Stimulated activated naive CD4-positive, alpha-beta T cell (primary cell): ENCODE results near the gene NHLRC4.
"Not testable (repeated sequence)": the region's sequence is repeated elsewhere in the genome, so short reads cannot be mapped to it uniquely, and the experiment has no call there.

Source experiments
- DNase-seq, 6 experiments: peaks; one replicate each; lab custom pipeline; 2025; lab: John Stamatoyannopoulos, UW

NHLRC4 gene

GRCh38 chr16:597655-598054 is 30.9 kb downstream of the NHLRC4 start:
- not testable (repeated sequence) for DNase-seq

DNA sequence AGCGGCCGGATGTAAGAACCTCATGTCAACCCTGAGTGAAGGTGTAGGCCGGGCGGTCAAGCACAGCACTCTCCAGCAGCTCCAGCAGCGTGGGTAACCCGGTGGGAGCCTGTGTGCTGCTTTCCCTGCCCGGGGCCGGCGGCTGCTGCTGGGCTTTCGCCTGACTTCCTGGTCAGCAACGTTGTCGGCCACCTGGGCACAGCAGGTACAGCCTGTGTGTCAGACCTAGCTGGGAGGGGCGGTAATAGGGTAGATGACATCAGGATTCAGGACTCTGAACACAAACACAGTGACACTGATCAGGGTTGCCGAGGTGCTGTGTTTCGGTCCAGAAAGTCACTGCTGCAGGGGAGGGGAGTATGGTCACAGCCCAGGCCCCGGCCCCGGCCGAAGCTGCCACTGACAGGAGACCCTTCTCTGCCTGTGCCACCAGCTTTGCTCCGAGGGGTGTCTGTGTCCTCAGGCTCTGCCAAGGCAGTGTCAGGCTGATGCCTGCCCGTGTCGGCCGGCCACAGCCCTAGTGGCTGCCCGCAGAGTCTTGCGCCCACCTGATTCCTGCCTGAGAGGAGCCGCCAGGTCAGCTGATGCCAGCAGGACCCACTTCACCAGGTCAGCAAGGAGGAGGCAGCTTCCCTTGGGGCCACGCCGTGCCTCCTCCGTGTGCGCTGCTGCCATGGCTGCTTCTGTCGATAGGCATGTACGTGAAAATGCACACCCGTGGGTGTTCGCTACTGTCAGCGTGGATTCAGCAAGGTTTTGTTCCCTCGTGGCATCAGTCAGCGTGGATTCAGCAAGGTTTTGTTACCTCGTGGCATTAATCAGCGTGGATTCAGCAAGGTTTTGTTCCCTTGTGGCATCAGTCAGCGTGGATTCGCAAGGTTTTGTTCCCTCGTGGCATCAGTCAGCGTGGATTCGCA is 32.3 kb downstream of the NHLRC4 start:
- DNase-seq: no peak

GRCh38 chr16:600781-601180 is 34.0 kb downstream of the NHLRC4 start:
- DNase-seq: no peak

DNA sequence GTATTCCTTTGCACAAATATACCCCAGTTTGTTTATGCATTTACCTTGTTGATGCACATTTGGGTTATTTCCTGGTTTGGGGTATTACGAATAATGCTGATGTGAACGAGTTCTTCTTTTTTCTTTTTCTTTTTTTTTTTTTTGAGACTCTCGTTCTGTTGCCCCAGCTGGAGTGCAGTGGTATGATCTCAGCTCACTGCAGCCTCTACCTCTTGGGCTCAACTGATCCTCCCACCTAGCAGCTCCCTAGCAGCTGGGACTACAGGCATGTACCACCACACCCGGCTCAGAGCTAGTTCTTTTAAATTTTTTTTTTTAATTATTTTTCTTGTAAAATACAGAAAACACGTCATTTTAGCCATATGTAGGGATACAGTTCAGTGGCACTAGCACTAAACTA is 37.1 kb downstream of the NHLRC4 start:
- no peak for DNase-seq

DNA sequence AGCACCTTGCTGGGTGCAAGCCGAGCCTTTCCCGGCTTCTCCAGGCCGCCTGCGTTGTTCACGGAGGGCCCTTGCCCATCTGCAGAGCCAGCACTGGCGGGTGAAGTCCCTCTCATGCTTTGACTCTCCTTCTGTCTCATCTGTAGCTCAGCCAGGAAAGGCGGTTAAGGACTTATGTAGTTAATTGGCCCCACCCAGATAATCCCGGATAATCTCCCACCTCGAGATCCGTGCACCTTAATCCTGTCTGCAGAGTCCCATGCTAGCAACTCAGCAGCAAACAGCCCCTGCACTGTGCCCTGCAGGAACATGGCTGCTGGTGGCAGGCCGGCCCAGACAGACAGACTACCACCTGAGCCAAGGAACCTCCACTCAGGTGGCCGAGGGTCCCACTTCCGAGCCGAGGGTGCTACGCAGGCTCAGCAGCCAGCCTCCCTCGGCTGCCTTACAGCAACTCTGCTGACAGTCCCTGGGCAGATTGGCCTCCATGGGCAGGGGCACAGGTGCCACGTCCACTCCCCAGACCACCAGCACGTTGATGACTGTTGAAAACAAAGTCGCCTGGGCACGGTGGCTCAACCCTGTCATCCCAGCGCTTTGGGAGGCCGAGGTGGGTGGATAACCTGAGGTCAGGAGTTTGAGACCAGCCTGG is 40.0 kb downstream of the NHLRC4 start:
- DNase-seq: no peak

DNA sequence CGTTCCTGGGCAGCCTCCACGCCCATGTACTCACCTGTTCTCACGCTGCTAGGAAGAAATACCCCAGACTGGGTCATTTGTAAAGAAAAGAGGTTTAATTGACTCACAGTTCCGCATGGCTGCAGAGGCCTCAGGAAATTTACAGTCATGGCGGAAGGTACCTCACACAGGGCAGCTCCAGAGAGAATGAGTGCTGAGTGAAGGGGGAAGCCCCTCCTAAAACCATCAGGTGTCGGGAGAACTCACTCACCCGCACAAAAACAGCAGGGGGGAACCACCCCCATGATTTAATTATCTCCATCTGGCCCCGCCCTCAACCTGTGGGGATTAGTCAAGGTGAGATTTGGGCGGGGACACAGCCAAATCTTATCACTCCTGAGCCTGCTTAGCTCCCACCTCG is 41.2 kb downstream of the NHLRC4 start:
- no peak for DNase-seq

GRCh38 chr16:609316-609715 is 42.5 kb downstream of the NHLRC4 start:
- DNase-seq: no peak

GRCh38 chr16:609984-610383 is 43.2 kb downstream of the NHLRC4 start:
- no peak for DNase-seq

GRCh38 chr16:610513-611381 is 43.9 kb downstream of the NHLRC4 start:
- peak in 5 of 6 experiments; percentile 35 to 54 (median 38) for DNase-seq

GRCh38 chr16:615122-615521 is 48.3 kb downstream of the NHLRC4 start:
- no peak for DNase-seq

DNA sequence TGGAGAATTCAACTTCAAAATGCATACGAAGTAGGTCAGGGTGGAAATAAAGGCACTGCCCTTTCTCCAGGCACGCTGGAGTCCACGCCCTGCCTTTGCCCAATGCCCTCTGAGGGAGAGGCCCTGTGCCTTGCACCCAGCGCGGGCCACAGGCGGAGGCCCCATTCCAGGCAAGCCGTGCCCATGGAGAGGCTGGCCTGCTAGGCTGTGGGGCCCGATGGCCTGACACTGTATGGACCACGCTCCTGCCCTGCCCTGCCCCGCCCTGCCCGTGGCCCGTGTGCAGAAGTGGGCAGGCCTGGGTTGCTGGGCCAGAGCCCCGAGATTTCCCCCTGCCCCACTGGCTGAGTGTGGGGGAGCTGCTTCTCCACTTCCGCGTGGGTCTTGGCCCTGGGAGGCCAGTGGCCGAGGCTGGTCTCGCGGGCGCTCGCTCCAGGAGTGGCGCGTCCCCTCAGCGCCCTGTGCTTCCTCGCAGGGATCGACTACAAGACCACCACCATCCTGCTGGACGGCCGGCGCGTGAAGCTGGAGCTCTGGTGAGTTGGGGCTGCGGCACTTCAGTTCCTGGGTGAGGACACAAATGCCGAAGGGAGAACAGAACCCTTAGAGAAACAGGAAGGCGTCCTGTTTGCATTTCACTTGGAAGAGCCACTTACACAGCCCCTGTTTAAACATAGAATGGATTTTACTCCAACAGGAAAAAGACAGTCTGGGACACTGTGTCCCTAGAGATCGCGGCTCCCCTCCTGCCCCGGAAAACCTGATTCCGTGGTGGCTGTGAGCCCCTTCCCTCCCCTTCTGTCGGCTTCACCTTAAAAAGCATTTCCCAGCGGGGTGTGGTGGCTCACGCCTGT is 50.2 kb downstream of the NHLRC4 start:
- no peak for DNase-seq

DNA sequence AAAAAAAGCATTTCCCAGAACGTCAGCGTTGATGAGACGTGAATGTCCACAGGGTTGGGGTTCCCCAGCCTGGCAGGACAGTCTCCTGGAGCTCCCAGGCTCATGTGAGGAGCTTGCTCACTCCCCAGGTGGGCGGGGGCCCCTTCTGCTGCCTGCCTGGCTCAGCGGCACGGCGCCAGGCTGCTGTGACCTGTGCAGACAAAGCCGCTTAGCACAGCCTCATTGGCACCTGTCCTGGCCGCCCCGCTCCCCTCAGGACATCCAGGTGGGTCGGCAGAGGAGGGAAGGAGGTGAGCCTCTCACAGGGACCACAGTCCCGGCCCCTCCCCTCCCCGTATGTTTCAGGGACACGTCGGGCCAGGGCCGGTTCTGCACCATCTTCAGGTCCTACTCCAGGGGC is 51.0 kb downstream of the NHLRC4 start:
- no peak for DNase-seq
